Measurements from ENCODE around the gene RBM10. TPM values are rescaled to one million over a fixed set of nuclear protein-coding genes. Genes with fewer than 3 reads are reported as not detected.
A peak's percentile ranks its signal among the peaks of the same experiment; 100 is the strongest.
"Not testable (repeated sequence)": the region's sequence is repeated elsewhere in the genome, so short reads cannot be mapped to it uniquely, and the experiment has no call there.

RBM10 gene
- total and polyA plus RNA-seq, 3 experiments from 2014 or later, result 37.8 to 74.8 (median 74.5) TPM

DNA sequence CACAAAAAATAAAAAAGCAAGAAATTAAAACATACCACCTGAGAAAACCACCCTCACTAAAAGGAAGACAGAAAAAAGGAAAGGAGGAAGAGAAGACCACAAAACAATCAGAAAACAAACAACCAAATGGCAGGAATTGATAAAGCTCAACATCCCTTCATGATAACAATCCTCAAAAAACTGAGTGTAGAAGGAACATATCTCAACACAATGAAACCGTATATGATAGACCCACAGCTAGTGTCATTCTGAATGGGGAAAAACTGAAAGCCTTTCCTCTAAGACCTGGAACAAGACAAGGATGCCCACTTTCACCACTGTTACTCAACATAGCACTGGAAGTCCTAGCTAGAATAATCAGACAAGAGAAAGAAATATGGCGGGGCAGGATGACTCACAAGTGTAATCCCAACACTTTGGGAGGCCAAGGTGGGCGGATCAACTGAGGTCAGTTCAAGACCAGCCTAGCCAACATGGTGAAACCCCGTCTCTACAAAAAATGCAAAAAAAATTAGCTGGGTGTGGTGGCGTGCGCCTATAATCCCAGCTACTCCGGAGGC, 28.4 kb upstream of the RBM10 start:
- H3K36me3 ChIP-seq (ENCODE audit: insufficient read depth, low read length); H3K4me1 ChIP-seq (ENCODE audit: insufficient read depth, low read length); H3K4me1 Mint-ChIP-seq; H3K27me3 Mint-ChIP-seq; H3K27ac Mint-ChIP-seq; H3K36me3 Mint-ChIP-seq; CTCF ChIA-PET; POLR2A ChIA-PET; H3K27me3 ChIP-seq (ENCODE audit: insufficient read depth, low read length, poor library complexity, severe bottlenecking); H3K4me3 Mint-ChIP-seq; H3K9me3 ChIP-seq (ENCODE audit: low read length); H3K9me3 Mint-ChIP-seq; DNase-seq; H3K27ac ChIP-seq (ENCODE audit: low read depth, low read length); H3K4me3 ChIP-seq (ENCODE audit: low read length): not testable (repeated sequence)

DNA sequence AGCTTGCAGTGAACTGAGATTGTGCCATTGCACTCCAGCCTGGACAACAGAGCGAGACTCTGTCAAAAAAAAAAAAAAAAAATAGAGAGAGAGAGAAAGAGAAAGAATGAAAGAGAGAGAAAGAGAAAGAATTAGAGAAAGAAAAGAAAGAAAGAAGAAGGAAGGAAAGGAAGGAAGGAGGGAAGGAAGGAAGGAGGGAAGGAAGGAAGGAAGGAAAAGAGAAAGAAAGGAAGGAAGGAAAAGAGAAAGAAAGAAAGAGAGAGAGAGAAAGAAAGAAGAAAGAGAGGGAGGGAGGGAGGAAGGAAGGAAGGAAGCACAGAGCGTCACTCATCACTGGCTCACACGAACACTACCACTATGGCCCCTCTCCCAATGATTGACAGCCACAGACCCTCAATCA, 20.6 kb upstream of the RBM10 start:
- H3K4me1 Mint-ChIP-seq; H3K36me3 Mint-ChIP-seq; H3K4me1 ChIP-seq (ENCODE audit: insufficient read depth, low read length); H3K27me3 Mint-ChIP-seq; H3K27ac Mint-ChIP-seq; H3K9me3 Mint-ChIP-seq; H3K4me3 ChIP-seq (ENCODE audit: low read length); H3K27me3 ChIP-seq (ENCODE audit: insufficient read depth, low read length, poor library complexity, severe bottlenecking); DNase-seq; POLR2A ChIA-PET; H3K36me3 ChIP-seq (ENCODE audit: insufficient read depth, low read length); H3K27ac ChIP-seq (ENCODE audit: low read depth, low read length); H3K4me3 Mint-ChIP-seq; CTCF ChIA-PET; H3K9me3 ChIP-seq (ENCODE audit: low read length): not testable (repeated sequence)

DNA sequence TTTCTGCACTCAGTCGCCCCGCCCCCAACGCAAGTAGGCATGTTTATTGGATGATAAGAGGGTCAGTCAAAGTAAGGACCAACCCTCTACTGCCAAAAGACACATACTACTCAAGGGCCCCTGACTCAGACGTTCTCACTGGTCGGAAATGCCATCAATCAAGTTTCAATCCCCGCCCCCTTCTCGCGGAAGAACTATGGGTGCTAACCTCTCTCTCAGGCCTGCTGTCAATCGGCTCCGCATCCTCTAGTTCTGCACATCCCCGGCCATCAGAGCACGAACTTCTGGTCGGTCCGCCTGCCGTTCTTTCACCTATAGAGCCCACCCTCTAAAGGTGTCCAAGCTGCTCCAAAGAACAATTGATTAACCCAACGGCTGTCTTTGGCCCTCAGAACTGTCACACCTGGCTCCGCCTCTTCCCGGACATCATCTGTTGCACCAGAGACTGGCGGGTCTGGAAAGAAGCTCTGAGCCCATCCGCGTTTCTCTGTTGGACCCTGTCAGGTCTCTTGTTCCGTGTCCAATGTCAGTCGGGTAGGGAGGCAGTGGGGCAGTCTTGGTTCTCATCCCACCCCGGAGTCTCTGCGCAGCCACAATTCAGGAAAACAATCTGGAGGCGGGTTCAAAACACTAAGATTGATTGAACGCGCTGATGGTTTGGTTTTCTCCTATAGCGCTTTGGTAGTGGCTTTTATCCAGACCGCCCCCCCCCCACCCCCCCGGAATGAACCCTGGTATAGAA, 15.7 kb upstream of the RBM10 start:
- Mint-ChIP-seq H3K4me1 (peaks cover 0 to 8% (median 3%) of the 10 kb centered on the region in 3 donors), H3K36me3 (peaks cover 0 to 5% (median 0%) of the 10 kb centered on the region in 3 donors), H3K27me3 (peaks cover 0 to 3% of the 10 kb centered on the region in 2 donors), H3K9me3 (no peaks in the 10 kb centered on the region), H3K27ac (peak overlapping the region; percentile 55 to 98 (median 96)), H3K4me3 (peak overlapping the region; percentile 97 to 99 (median 98))
- Histone ChIP-seq H3K4me1 (ENCODE audit: insufficient read depth, low read length) (no peaks in the 10 kb centered on the region), H3K27me3 (ENCODE audit: insufficient read depth, low read length, poor library complexity, severe bottlenecking) (no peaks in the 10 kb centered on the region), H3K27ac (ENCODE audit: low read depth, low read length) (peak overlapping the region; percentile 43), H3K4me3 (ENCODE audit: low read length) (peak overlapping the region; percentile 60), H3K36me3 (ENCODE audit: insufficient read depth, low read length) (no peaks in the 10 kb centered on the region), H3K9me3 (ENCODE audit: low read length) (no peaks in the 10 kb centered on the region)
- ChIA-PET POLR2A (interaction anchor here (1.0 to 2.2 kb wide), 3 partner anchors 15 to 89 kb away, joined by 3 to 19 read pairs (median 3); partner anchors contain the start of genes CDK16, NDUFB11 and RBM10), CTCF (interaction anchor here (1.5 kb wide), 1 partner anchor 15 kb away, joined by 8 read pairs; the partner anchor contains the start of genes NDUFB11 and RBM10)
- peak; percentile 73 to 91 (median 89) for DNase-seq

DNA sequence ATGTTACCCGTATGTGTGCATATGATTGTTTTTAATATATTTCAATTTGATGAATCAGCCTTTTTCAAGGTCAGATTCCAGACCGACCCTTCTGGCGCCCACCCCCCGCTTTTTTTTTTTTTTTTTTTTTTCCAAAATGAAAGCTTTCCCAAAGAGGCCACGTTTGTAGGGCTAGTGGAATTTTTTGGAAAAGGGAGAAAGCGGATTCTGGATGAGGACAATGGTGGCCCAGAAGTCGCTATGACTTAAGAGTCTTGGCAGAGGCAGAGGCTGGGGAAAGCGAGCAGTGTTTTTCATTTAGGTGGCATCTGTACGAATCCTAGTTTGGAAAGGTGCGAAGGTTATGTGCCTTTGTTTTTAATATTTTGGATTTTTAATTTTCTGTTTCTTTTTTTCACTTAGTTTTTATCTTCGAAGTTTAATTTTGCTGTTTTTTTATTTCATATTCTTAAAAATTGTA, 15.1 kb upstream of the RBM10 start:
- no peaks in the 10 kb centered on the region for H3K4me1 ChIP-seq (ENCODE audit: insufficient read depth, low read length)
- no peaks in the 10 kb centered on the region for H3K9me3 ChIP-seq (ENCODE audit: low read length)
- Mint-ChIP-seq H3K36me3 (peaks cover 0 to 5% (median 0%) of the 10 kb centered on the region in 3 donors), H3K4me1 (peaks cover 0 to 8% (median 3%) of the 10 kb centered on the region in 3 donors), H3K27ac (peak overlapping the region in 6 of 8 donors; percentile 55 to 98 (median 95)), H3K9me3 (no peaks in the 10 kb centered on the region), H3K27me3 (peaks cover 0 to 3% of the 10 kb centered on the region in 2 donors), H3K4me3 (peak overlapping the region; percentile 97 to 99 (median 98))
- no peak overlapping the region for H3K27ac ChIP-seq (ENCODE audit: low read depth, low read length)
- no peaks in the 10 kb centered on the region for H3K27me3 ChIP-seq (ENCODE audit: insufficient read depth, low read length, poor library complexity, severe bottlenecking)
- POLR2A ChIA-PET, result interaction anchor here (0.6 to 2.2 kb wide), 4 partner anchors 15 to 320 kb away, joined by 3 to 19 read pairs (median 4); partner anchors contain the start of genes CDK16, NDUFB11 and RBM10
- no peak for DNase-seq
- CTCF ChIA-PET, result interaction anchor here (1.5 kb wide), 1 partner anchor 15 kb away, joined by 8 read pairs; the partner anchor contains the start of genes NDUFB11 and RBM10
- H3K36me3 ChIP-seq (ENCODE audit: insufficient read depth, low read length), result no peaks in the 10 kb centered on the region
- no peak overlapping the region for H3K4me3 ChIP-seq (ENCODE audit: low read length)

DNA sequence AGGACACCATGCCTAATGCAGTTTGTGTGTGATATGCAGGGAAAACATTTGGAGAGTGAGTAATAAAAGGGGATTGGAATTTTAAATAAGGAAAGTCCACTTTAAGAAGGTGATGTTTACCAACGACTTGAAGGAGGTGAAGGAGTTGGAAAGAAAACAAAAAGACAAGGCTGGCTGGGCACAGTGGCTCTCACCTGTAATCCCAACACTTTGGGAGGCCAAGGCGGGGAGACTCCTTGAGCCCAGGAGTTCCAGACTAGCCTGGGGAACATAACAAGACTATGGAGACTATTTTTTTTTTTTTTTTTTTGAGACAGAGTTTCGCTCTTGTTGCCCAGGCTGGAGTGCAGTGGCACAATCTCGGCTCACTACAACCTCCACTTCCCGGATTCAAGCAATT, 11.5 kb upstream of the RBM10 start:
- Mint-ChIP-seq H3K36me3 (peaks cover 0 to 8% (median 2%) of the 10 kb centered on the region in 3 donors), H3K27ac (no peak overlapping the region), H3K9me3 (no peaks in the 10 kb centered on the region), H3K4me1 (peaks cover 0 to 8% (median 3%) of the 10 kb centered on the region in 3 donors), H3K27me3 (peaks cover 0 to 4% of the 10 kb centered on the region in 2 donors), H3K4me3 (no peak overlapping the region)
- no peak for DNase-seq
- Histone ChIP-seq H3K9me3 (ENCODE audit: low read length) (no peaks in the 10 kb centered on the region), H3K4me3 (ENCODE audit: low read length) (no peak overlapping the region), H3K36me3 (ENCODE audit: insufficient read depth, low read length) (no peaks in the 10 kb centered on the region), H3K27ac (ENCODE audit: low read depth, low read length) (no peak overlapping the region), H3K4me1 (ENCODE audit: insufficient read depth, low read length) (no peaks in the 10 kb centered on the region), H3K27me3 (ENCODE audit: insufficient read depth, low read length, poor library complexity, severe bottlenecking) (no peaks in the 10 kb centered on the region)
- CTCF ChIA-PET, result interaction anchor here (0.7 kb wide), 1 partner anchor 256 kb away, joined by 3 read pairs; no protein-coding TSS in a partner anchor
- POLR2A ChIA-PET, result no interaction called here

DNA sequence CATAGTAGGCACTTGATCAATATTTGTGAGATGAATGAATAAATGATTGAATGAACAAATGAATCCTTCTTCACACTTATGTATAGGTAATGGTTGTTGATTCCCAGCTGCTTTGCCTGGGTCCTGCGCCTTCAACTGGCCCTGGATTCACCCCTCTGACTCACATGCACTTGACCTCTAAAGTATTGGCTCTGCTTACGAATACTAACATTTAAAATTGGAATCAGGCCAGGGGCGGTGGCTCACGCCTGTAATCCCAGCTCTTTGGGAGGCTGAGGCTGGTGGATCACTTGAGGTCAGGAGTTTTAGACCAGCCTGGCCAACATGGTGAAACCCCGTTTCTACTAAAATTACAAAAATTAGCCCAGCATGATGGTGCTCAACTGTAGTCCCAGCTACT, 9.4 kb upstream of the RBM10 start:
- H3K9me3 Mint-ChIP-seq; H3K4me1 ChIP-seq (ENCODE audit: insufficient read depth, low read length); H3K27ac Mint-ChIP-seq; H3K27me3 ChIP-seq (ENCODE audit: insufficient read depth, low read length, poor library complexity, severe bottlenecking); H3K27me3 Mint-ChIP-seq; H3K4me3 ChIP-seq (ENCODE audit: low read length); DNase-seq; H3K9me3 ChIP-seq (ENCODE audit: low read length); H3K4me3 Mint-ChIP-seq; H3K36me3 ChIP-seq (ENCODE audit: insufficient read depth, low read length); H3K4me1 Mint-ChIP-seq; H3K27ac ChIP-seq (ENCODE audit: low read depth, low read length): not testable (repeated sequence)
- ChIA-PET CTCF (interaction anchor here (1.3 kb wide), 1 partner anchor 9 kb away, joined by 3 read pairs; the partner anchor contains the start of genes NDUFB11 and RBM10), POLR2A (interaction anchor here (1.2 kb wide), 1 partner anchor 97 kb away, joined by 3 read pairs; the partner anchor contains the start of gene USP11)
- H3K36me3 Mint-ChIP-seq, result peaks cover 0 to 11% (median 2%) of the 10 kb centered on the region in 3 donors

DNA sequence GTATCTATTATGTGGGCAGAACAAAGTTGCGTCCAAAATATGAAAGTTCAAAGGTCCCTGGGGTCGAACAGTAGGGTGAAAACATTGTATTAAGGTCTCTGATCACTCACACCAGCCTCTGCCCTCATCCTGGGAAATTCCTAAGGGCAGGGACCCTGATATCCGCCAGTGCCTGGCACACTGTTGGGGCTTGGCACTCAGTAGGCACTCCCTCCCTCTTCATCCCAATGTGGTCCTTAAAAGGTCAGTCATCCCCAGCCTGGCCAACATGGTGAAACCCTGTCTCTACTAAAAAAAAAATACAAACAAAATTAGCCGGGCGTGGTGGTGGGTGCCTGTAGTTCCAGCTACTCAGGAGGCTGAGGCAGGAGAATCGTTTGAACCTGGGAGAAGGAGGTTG, 6.8 kb upstream of the RBM10 start:
- Histone ChIP-seq H3K27me3 (ENCODE audit: insufficient read depth, low read length, poor library complexity, severe bottlenecking) (no peaks in the 10 kb centered on the region), H3K4me3 (ENCODE audit: low read length) (no peak overlapping the region), H3K4me1 (ENCODE audit: insufficient read depth, low read length) (peaks cover under 1% of the 10 kb centered on the region), H3K36me3 (ENCODE audit: insufficient read depth, low read length) (no peaks in the 10 kb centered on the region), H3K9me3 (ENCODE audit: low read length) (no peaks in the 10 kb centered on the region), H3K27ac (ENCODE audit: low read depth, low read length) (no peak overlapping the region)
- Mint-ChIP-seq H3K9me3 (no peaks in the 10 kb centered on the region), H3K4me3 (peak overlapping the region in 1 of 7 donors; percentile 10), H3K27ac (no peak overlapping the region), H3K4me1 (peaks cover 6 to 9% (median 7%) of the 10 kb centered on the region in 3 donors), H3K36me3 (peaks cover 0 to 29% (median 5%) of the 10 kb centered on the region in 3 donors), H3K27me3 (peaks cover 0 to 8% of the 10 kb centered on the region in 2 donors)
- ChIA-PET POLR2A (no interaction called here), CTCF (no interaction called here)
- DNase-seq, result no peak

Data from CD8-positive, alpha-beta memory T cell (primary cell).